OCI-LY7 (cell line): Measurements from ENCODE around the gene PPT2.

Experiments
- CTCF ChIP-seq: fragments of 200-600 bp; sonication (generic); conservative IDR thresholded peaks from 2 replicates; pipeline ENCODE4 v1.5.1; 2014; ENCODE audit warnings: mild to moderate bottlenecking, antibody characterized with exemption, low read length, moderate library complexity, mixed read lengths
- EZH2phosphoT487 ChIP-seq: fragments of 200-600 bp; sonication (generic); IDR thresholded peaks from 2 replicates; pipeline ENCODE4 v1.6.1; 2018; ENCODE audit warnings: low read depth, borderline replicate concordance, mild to moderate bottlenecking, mixed run types, antibody characterized with exemption, low read length, moderate library complexity, mixed read lengths

- TF ChIP-seq CTCF (no peak), EZH2phosphoT487 (no peak)
These were observed 49.7 kb downstream of the PPT2 start for GRCh38 chr6:32203426-32204267.
